GM19452 (cell line): ENCODE data around the gene TDP1.

Experiments used
- ATAC-seq: cut with Tn5 transposase; IDR thresholded peaks from one replicate; pipeline ENCODE4 v1.9.1; 2021; ENCODE audit not compliant: unreplicated experiment

TDP1 gene

GRCh38 chr14:90039253-90040010, 83.7 kb downstream of the TDP1 start:
- no peak for ATAC-seq

GRCh38 chr14:90040411-90040810, 84.7 kb downstream of the TDP1 start:
- ATAC-seq = no peak

GRCh38 chr14:90042496-90043252, 86.9 kb downstream of the TDP1 start:
- no peak for ATAC-seq

GRCh38 chr14:90045616-90046015, 89.9 kb downstream of the TDP1 start:
- ATAC-seq = no peak

- no peak for ATAC-seq
These were observed 93.7 kb downstream of the TDP1 start for GRCh38 chr14:90049390-90049789.

- ATAC-seq = no peak
These were observed 94.5 kb downstream of the TDP1 start for GRCh38 chr14:90050271-90050670.

GRCh38 chr14:90053044-90053443, 97.3 kb downstream of the TDP1 start:
- ATAC-seq = no peak

GRCh38 chr14:90054803-90055202, 99.1 kb downstream of the TDP1 start:
- ATAC-seq = no peak

- ATAC-seq = no peak
These were observed 101.1 kb downstream of the TDP1 start for GRCh38 chr14:90056826-90057225.

- ATAC-seq = no peak
These were observed 103.2 kb downstream of the TDP1 start for GRCh38 chr14:90058876-90059458.

- peak; percentile 61 for ATAC-seq
These were observed 104.7 kb downstream of the TDP1 start for GRCh38 chr14:90060312-90060964.

GRCh38 chr14:90060965-90061684, 105.4 kb downstream of the TDP1 start:
- ATAC-seq = no peak

GRCh38 chr14:90061685-90062126, 106.0 kb downstream of the TDP1 start, which contains the start of gene KCNK13:
Gene KCNK13, plus strand, starts transcription at chr14:90061994. Its CDS starts 212 bp downstream, at chr14:90062206.
- ATAC-seq = no peak

- ATAC-seq = no peak
These were observed 106.5 kb downstream of the TDP1 start for GRCh38 chr14:90062127-90062794.

GRCh38 chr14:90062822-90063539, 107.3 kb downstream of the TDP1 start:
- ATAC-seq = no peak

- no peak for ATAC-seq
These were observed 116.6 kb downstream of the TDP1 start for GRCh38 chr14:90072350-90072749.

- ATAC-seq = no peak
These were observed 123.8 kb downstream of the TDP1 start for GRCh38 chr14:90079576-90079975.

GRCh38 chr14:90087433-90087832, 131.7 kb downstream of the TDP1 start:
- ATAC-seq = no peak

GRCh38 chr14:90088176-90088575, 132.4 kb downstream of the TDP1 start:
- no peak for ATAC-seq
